Astrocyte (in vitro differentiated cells and primary cell): ENCODE data around the gene EDDM13. TPM values are rescaled to one million over a fixed set of nuclear protein-coding genes. Genes with fewer than 3 reads are reported as not detected.

Source experiments
- DNase-seq: peaks from one replicate; pipeline ENCODE4 v3.0.0-alpha.2; 2010; ENCODE audit warnings: low read depth
- FAIRE-seq: peaks from 2 replicates; lab custom pipeline; 2011; peaks lifted over from hg19 to GRCh38; lab: Jason Lieb, UNC
- H2AFZ ChIP-seq: 2 replicates; pipeline ENCODE4 v1.6.0; 2012; ENCODE audit warnings: low read depth, low read length, inconsistent platforms
- H3K27ac ChIP-seq: 2 replicates; pipeline ENCODE4 v1.5.1; 2011; ENCODE audit warnings: low read depth, low read length, inconsistent platforms
- H3K27me3 ChIP-seq: 2 replicates; pipeline ENCODE4 v1.6.0; 2011; ENCODE audit warnings: low read length, inconsistent platforms; ENCODE audit not compliant: insufficient read depth
- H3K36me3 ChIP-seq: 2 replicates; pipeline ENCODE4 v1.5.1; 2011; ENCODE audit warnings: low read length, inconsistent platforms; ENCODE audit not compliant: insufficient read depth
- H3K4me1 ChIP-seq: 2 replicates; pipeline ENCODE4 v1.5.1; 2011; ENCODE audit warnings: low read length, inconsistent platforms; ENCODE audit not compliant: insufficient read depth
- H3K4me2 ChIP-seq: 2 replicates; pipeline ENCODE4 v1.6.0; 2012; ENCODE audit warnings: low read length, inconsistent platforms
- H3K4me3 ChIP-seq: 2 replicates; pipeline ENCODE4 v1.5.1; 2011; ENCODE audit warnings: low read depth, mild to moderate bottlenecking, low read length, inconsistent platforms; ENCODE audit not compliant: insufficient read depth
- H3K79me2 ChIP-seq: 2 replicates; pipeline ENCODE4 v1.6.0; 2012; ENCODE audit warnings: mild to moderate bottlenecking, low read length, inconsistent platforms; ENCODE audit not compliant: insufficient read depth
- H3K9ac ChIP-seq: 2 replicates; pipeline ENCODE4 v1.6.0; 2012; ENCODE audit warnings: mild to moderate bottlenecking, low read length, inconsistent platforms
- H3K9me3 ChIP-seq: 2 replicates; pipeline ENCODE4 v1.5.1; 2012; ENCODE audit warnings: low read depth, mild to moderate bottlenecking, low read length, inconsistent platforms; ENCODE audit not compliant: insufficient read depth
- H4K20me1 ChIP-seq: 2 replicates; pipeline ENCODE4 v1.6.0; 2012; ENCODE audit warnings: low read length, inconsistent platforms; ENCODE audit not compliant: insufficient read depth
- H3K27ac Mint-ChIP-seq: one replicate; pipeline ENCODE4 v1.8.0; 2021; ENCODE audit warnings: mild to moderate bottlenecking, mixed read lengths; ENCODE audit not compliant: unreplicated experiment
- H3K27me3 Mint-ChIP-seq: one replicate; pipeline ENCODE4 v1.8.0; 2021; ENCODE audit warnings: low read depth, mixed read lengths; ENCODE audit not compliant: unreplicated experiment
- H3K36me3 Mint-ChIP-seq: one replicate; pipeline ENCODE4 v1.8.0; 2021; ENCODE audit warnings: low read depth, mixed read lengths; ENCODE audit not compliant: unreplicated experiment
- H3K4me1 Mint-ChIP-seq: one replicate; pipeline ENCODE4 v1.8.0; 2021; ENCODE audit warnings: low read depth, mixed read lengths; ENCODE audit not compliant: unreplicated experiment
- H3K4me3 Mint-ChIP-seq: one replicate; pipeline ENCODE4 v1.8.0; 2021; ENCODE audit warnings: mild to moderate bottlenecking, moderate library complexity, mixed read lengths; ENCODE audit not compliant: unreplicated experiment
- H3K9me3 Mint-ChIP-seq: one replicate; pipeline ENCODE4 v1.8.0; 2021; ENCODE audit warnings: mild to moderate bottlenecking, mixed read lengths; ENCODE audit not compliant: unreplicated experiment
- CTCF ChIP-seq: IDR thresholded peaks from 2 replicates; pipeline ENCODE4 v1.5.1; 2011; ENCODE audit warnings: low read depth, mild to moderate bottlenecking, inconsistent platforms, low read length, moderate library complexity; ENCODE audit not compliant: insufficient read depth
- EZH2 ChIP-seq: IDR thresholded peaks from 2 replicates; pipeline ENCODE4 v1.6.1; 2012; ENCODE audit warnings: mild to moderate bottlenecking, low read length, inconsistent platforms; ENCODE audit not compliant: insufficient read depth
- total RNA-seq: library from RNA; stranded (reverse); gene quantifications from 2 replicates; pipeline ENCODE4 v1.2.1, GENCODE V29; 2021

The EDDM13 gene
- total RNA-seq, 1 donor from 2014 or later = not detected

GRCh38 chr19:56284746-56285145 lies 12.2 kb downstream of the EDDM13 start:
- H3K4me2 ChIP-seq = no peak overlapping the region
- H3K36me3 ChIP-seq = no peaks in the 10 kb centered on the region
- H3K36me3 Mint-ChIP-seq = peaks cover 15% of the 10 kb centered on the region
- TF ChIP-seq EZH2 (no peak), CTCF (no peak)
- no peak overlapping the region for H3K4me3 Mint-ChIP-seq
- no peak overlapping the region for H3K4me3 ChIP-seq
- no peaks in the 10 kb centered on the region for H3K9me3 ChIP-seq
- H4K20me1 ChIP-seq = no peaks in the 10 kb centered on the region
- no peak overlapping the region for H3K27ac Mint-ChIP-seq
- no peaks in the 10 kb centered on the region for H3K4me1 Mint-ChIP-seq
- H3K9me3 Mint-ChIP-seq = no peaks in the 10 kb centered on the region
- H3K27ac ChIP-seq = no peak overlapping the region
- no peak overlapping the region for H3K9ac ChIP-seq
- FAIRE-seq (no peak), DNase-seq (no peak)
- H3K79me2 ChIP-seq = no peaks in the 10 kb centered on the region
- no peaks in the 10 kb centered on the region for H3K27me3 ChIP-seq
- H3K4me1 ChIP-seq = no peaks in the 10 kb centered on the region
- H2AFZ ChIP-seq = no peak overlapping the region
- H3K27me3 Mint-ChIP-seq = no peaks in the 10 kb centered on the region

GRCh38 chr19:56290104-56290503 lies 17.6 kb downstream of the EDDM13 start:
- no peak overlapping the region for H2AFZ ChIP-seq
- FAIRE-seq (no peak), DNase-seq (no peak)
- no peaks in the 10 kb centered on the region for H3K79me2 ChIP-seq
- H3K27me3 ChIP-seq = no peaks in the 10 kb centered on the region
- peaks cover 7% of the 10 kb centered on the region for H3K4me1 Mint-ChIP-seq
- peaks cover 6% of the 10 kb centered on the region for H3K9me3 Mint-ChIP-seq
- H3K27me3 Mint-ChIP-seq = no peaks in the 10 kb centered on the region
- no peak overlapping the region for H3K9ac ChIP-seq
- H3K4me2 ChIP-seq = no peak overlapping the region
- H4K20me1 ChIP-seq = no peaks in the 10 kb centered on the region
- H3K27ac Mint-ChIP-seq = no peak overlapping the region
- peaks cover 31% of the 10 kb centered on the region for H3K36me3 Mint-ChIP-seq
- no peak overlapping the region for H3K4me3 Mint-ChIP-seq
- H3K9me3 ChIP-seq = no peaks in the 10 kb centered on the region
- H3K27ac ChIP-seq = no peak overlapping the region
- peaks cover 9% of the 10 kb centered on the region for H3K4me1 ChIP-seq
- H3K36me3 ChIP-seq = no peaks in the 10 kb centered on the region
- TF ChIP-seq EZH2 = no peak
- no peak for TF ChIP-seq CTCF
- H3K4me3 ChIP-seq = no peak overlapping the region

- no peaks in the 10 kb centered on the region for H3K9me3 ChIP-seq
- DNase-seq (no peak), FAIRE-seq (no peak)
- peaks cover 9% of the 10 kb centered on the region for H3K4me1 ChIP-seq
- peaks cover 37% of the 10 kb centered on the region for H3K36me3 Mint-ChIP-seq
- no peak overlapping the region for H3K27ac ChIP-seq
- H3K4me2 ChIP-seq = no peak overlapping the region
- H3K9ac ChIP-seq = no peak overlapping the region
- no peak overlapping the region for H3K4me3 ChIP-seq
- no peaks in the 10 kb centered on the region for H3K36me3 ChIP-seq
- no peak overlapping the region for H2AFZ ChIP-seq
- TF ChIP-seq EZH2 (no peak), CTCF (no peak)
- H3K27ac Mint-ChIP-seq = no peak overlapping the region
- no peaks in the 10 kb centered on the region for H3K79me2 ChIP-seq
- H3K4me3 Mint-ChIP-seq = no peak overlapping the region
- no peaks in the 10 kb centered on the region for H3K27me3 Mint-ChIP-seq
- peaks cover 6% of the 10 kb centered on the region for H3K9me3 Mint-ChIP-seq
- peaks cover 7% of the 10 kb centered on the region for H3K4me1 Mint-ChIP-seq
- H4K20me1 ChIP-seq = no peaks in the 10 kb centered on the region
- H3K27me3 ChIP-seq = no peaks in the 10 kb centered on the region
Measured at GRCh38 chr19:56291867-56292266, 19.3 kb downstream of the EDDM13 start.
